ENCODE data around the gene COX7A2L.
A peak's percentile ranks its signal among the peaks of the same experiment; 100 is the strongest.
"Not testable (repeated sequence)": the region's sequence is repeated elsewhere in the genome, so short reads cannot be mapped to it uniquely, and the experiment has no call there.

Gene COX7A2L

GRCh38 chr2:42360890-42361727 lies at the start of gene COX7A2L:
Gene COX7A2L (minus strand): TSS chr2:42361217. CDS start chr2:42361161, 56 bp downstream.
- DNase-seq (ENCODE audit: low read depth, low spot score) = peak; percentile 95

- no peak for DNase-seq (ENCODE audit: low read depth, low spot score)
Observed at GRCh38 chr2:42408009-42408408, 47.0 kb upstream of the COX7A2L start.

GRCh38 chr2:42407476-42407875 lies 46.5 kb upstream of the COX7A2L start:
- no peak for DNase-seq (ENCODE audit: low read depth, low spot score)

- no peak for DNase-seq (ENCODE audit: low read depth, low spot score)
Observed at GRCh38 chr2:42404676-42405075, 43.7 kb upstream of the COX7A2L start.

- DNase-seq (ENCODE audit: low read depth, low spot score) = no peak
Observed at GRCh38 chr2:42401773-42402172, 40.8 kb upstream of the COX7A2L start.

GRCh38 chr2:42398052-42398451 lies 37.0 kb upstream of the COX7A2L start:
- not testable (repeated sequence) for DNase-seq (ENCODE audit: low read depth, low spot score)

- DNase-seq (ENCODE audit: low read depth, low spot score) = not testable (repeated sequence)
Observed at GRCh38 chr2:42393320-42393719, 32.3 kb upstream of the COX7A2L start.

GRCh38 chr2:42392191-42392590 lies 31.2 kb upstream of the COX7A2L start:
- DNase-seq (ENCODE audit: low read depth, low spot score) = no peak

- DNase-seq (ENCODE audit: low read depth, low spot score) = no peak
Observed at GRCh38 chr2:42390401-42390969, 29.5 kb upstream of the COX7A2L start.

GRCh38 chr2:42386682-42387081 lies 25.7 kb upstream of the COX7A2L start:
- DNase-seq (ENCODE audit: low read depth, low spot score) = no peak

- DNase-seq (ENCODE audit: low read depth, low spot score) = peak; percentile 59
Observed at GRCh38 chr2:42385225-42385624, 24.2 kb upstream of the COX7A2L start.

- no peak for DNase-seq (ENCODE audit: low read depth, low spot score)
Observed at GRCh38 chr2:42383855-42384530, 23.0 kb upstream of the COX7A2L start.

GRCh38 chr2:42382144-42382543 lies 21.1 kb upstream of the COX7A2L start:
- DNase-seq (ENCODE audit: low read depth, low spot score) = no peak

GRCh38 chr2:42380026-42380425 lies 19.0 kb upstream of the COX7A2L start:
- not testable (repeated sequence) for DNase-seq (ENCODE audit: low read depth, low spot score)

GRCh38 chr2:42378415-42378814 lies 17.4 kb upstream of the COX7A2L start:
- DNase-seq (ENCODE audit: low read depth, low spot score) = no peak

- no peak for DNase-seq (ENCODE audit: low read depth, low spot score)
Observed at GRCh38 chr2:42376758-42377157, 15.7 kb upstream of the COX7A2L start.

GRCh38 chr2:42372474-42373200 lies 11.6 kb upstream of the COX7A2L start:
- DNase-seq (ENCODE audit: low read depth, low spot score) = no peak

GRCh38 chr2:42371611-42372473 lies 10.8 kb upstream of the COX7A2L start:
- DNase-seq (ENCODE audit: low read depth, low spot score) = peak; percentile 22

GRCh38 chr2:42369532-42370229 lies 8.7 kb upstream of the COX7A2L start:
- peak; percentile 86 for DNase-seq (ENCODE audit: low read depth, low spot score)

- peak; percentile 78 for DNase-seq (ENCODE audit: low read depth, low spot score)
Observed at GRCh38 chr2:42368817-42369531, 8.0 kb upstream of the COX7A2L start.
